ENCODE data around the gene AMMECR1. TPM values are rescaled to one million over a fixed set of nuclear protein-coding genes. Genes with fewer than 3 reads are reported as not detected.
"Not testable (repeated sequence)": the region's sequence is repeated elsewhere in the genome, so short reads cannot be mapped to it uniquely, and the experiment has no call there.

Gene AMMECR1
- total RNA-seq, 1 donor from 2014 or later: 16.1 TPM

- TF ChIP-seq, protein P1, sequence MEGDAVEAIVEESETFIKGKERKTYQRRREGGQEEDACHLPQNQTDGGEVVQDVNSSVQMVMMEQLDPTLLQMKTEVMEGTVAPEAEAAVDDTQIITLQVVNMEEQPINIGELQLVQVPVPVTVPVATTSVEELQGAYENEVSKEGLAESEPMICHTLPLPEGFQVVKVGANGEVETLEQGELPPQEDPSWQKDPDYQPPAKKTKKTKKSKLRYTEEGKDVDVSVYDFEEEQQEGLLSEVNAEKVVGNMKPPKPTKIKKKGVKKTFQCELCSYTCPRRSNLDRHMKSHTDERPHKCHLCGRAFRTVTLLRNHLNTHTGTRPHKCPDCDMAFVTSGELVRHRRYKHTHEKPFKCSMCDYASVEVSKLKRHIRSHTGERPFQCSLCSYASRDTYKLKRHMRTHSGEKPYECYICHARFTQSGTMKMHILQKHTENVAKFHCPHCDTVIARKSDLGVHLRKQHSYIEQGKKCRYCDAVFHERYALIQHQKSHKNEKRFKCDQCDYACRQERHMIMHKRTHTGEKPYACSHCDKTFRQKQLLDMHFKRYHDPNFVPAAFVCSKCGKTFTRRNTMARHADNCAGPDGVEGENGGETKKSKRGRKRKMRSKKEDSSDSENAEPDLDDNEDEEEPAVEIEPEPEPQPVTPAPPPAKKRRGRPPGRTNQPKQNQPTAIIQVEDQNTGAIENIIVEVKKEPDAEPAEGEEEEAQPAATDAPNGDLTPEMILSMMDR (IDR thresholded peaks at IDR 0.05; ENCODE audit: unreplicated experiment): no peak
- DNase-seq (ENCODE audit: low spot score): no peak
- Mint-ChIP-seq H3K4me3 (ENCODE audit: unreplicated experiment) (no peak overlapping the region), H3K9me3 (ENCODE audit: unreplicated experiment) (no peaks in the 10 kb centered on the region), H3K27ac (ENCODE audit: unreplicated experiment) (no peak overlapping the region), H3K36me3 (ENCODE audit: low read depth, unreplicated experiment) (no peaks in the 10 kb centered on the region), H3K27me3 (ENCODE audit: unreplicated experiment) (no peaks in the 10 kb centered on the region), H3K4me1 (ENCODE audit: unreplicated experiment) (no peaks in the 10 kb centered on the region)
These were observed 23.5 kb upstream of the AMMECR1 start for GRCh38 chrX:110341189-110342035.

DNA sequence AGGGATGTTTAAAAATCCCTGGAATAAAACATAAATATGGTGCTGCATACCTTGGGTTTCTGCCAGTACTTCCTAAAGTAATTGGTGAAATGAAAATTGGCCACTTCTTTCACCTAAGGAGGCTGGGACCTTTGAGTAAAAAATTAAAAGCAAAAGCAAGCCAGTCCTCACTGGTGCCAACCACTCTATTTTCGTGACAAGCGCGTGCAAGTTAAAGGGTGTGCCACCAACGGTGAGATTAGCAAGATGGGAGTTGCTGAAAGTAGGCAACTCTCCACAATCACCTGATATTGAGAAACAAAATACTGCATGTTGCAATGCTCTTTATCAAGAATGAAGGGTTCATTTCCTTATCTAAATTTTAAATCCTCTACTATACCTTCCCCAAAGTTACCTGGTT is 21.1 kb upstream of the AMMECR1 start:
- TF ChIP-seq, protein P1 (IDR thresholded peaks at IDR 0.05; ENCODE audit: unreplicated experiment): no peak
- H3K9me3 Mint-ChIP-seq (ENCODE audit: unreplicated experiment): no peaks in the 10 kb centered on the region
- no peaks in the 10 kb centered on the region for H3K27me3 Mint-ChIP-seq (ENCODE audit: unreplicated experiment)
- no peak overlapping the region for H3K27ac Mint-ChIP-seq (ENCODE audit: unreplicated experiment)
- no peak overlapping the region for H3K4me3 Mint-ChIP-seq (ENCODE audit: unreplicated experiment)
- H3K36me3 Mint-ChIP-seq (ENCODE audit: low read depth, unreplicated experiment): no peaks in the 10 kb centered on the region
- DNase-seq (ENCODE audit: low spot score): no peak
- no peaks in the 10 kb centered on the region for H3K4me1 Mint-ChIP-seq (ENCODE audit: unreplicated experiment)

DNA sequence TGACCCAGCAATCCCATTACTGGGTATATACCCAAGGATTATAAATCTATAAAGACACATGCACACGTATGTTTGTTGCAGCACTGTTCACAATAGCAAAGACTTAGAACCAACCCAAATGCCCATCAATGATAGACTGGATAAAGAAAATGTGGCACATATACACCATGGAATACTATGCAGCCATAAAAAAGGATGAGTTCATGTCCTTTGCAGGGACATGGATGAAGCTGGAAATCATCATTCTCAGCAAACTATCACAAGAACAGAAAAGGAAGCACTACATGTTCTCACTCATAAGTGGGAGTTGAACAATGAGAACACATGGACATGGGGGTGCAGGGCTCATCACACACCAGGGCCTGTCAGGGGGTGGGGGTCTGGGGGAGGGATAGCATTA is 15.6 kb upstream of the AMMECR1 start:
- not testable (repeated sequence) for H3K27me3 Mint-ChIP-seq (ENCODE audit: unreplicated experiment)

GRCh38 chrX:110331444-110332030 is 13.7 kb upstream of the AMMECR1 start:
- Mint-ChIP-seq H3K36me3 (ENCODE audit: low read depth, unreplicated experiment) (no peaks in the 10 kb centered on the region), H3K27me3 (ENCODE audit: unreplicated experiment) (no peaks in the 10 kb centered on the region), H3K27ac (ENCODE audit: unreplicated experiment) (no peak overlapping the region), H3K9me3 (ENCODE audit: unreplicated experiment) (no peaks in the 10 kb centered on the region), H3K4me1 (ENCODE audit: unreplicated experiment) (no peaks in the 10 kb centered on the region), H3K4me3 (ENCODE audit: unreplicated experiment) (no peak overlapping the region)
- no peak for DNase-seq (ENCODE audit: low spot score)
- TF ChIP-seq, protein P1 (IDR thresholded peaks at IDR 0.05; ENCODE audit: unreplicated experiment): no peak

More for the DNA sequence above, 15.6 kb upstream of the AMMECR1 start:
- H3K9me3 Mint-ChIP-seq (ENCODE audit: unreplicated experiment); H3K36me3 Mint-ChIP-seq (ENCODE audit: low read depth, unreplicated experiment); H3K27ac Mint-ChIP-seq (ENCODE audit: unreplicated experiment); H3K4me3 Mint-ChIP-seq (ENCODE audit: unreplicated experiment); H3K4me1 Mint-ChIP-seq (ENCODE audit: unreplicated experiment); DNase-seq (ENCODE audit: low spot score): not testable (repeated sequence)

- not testable (repeated sequence) for H3K9me3 Mint-ChIP-seq (ENCODE audit: unreplicated experiment); DNase-seq (ENCODE audit: low spot score); H3K4me1 Mint-ChIP-seq (ENCODE audit: unreplicated experiment); H3K27ac Mint-ChIP-seq (ENCODE audit: unreplicated experiment); H3K4me3 Mint-ChIP-seq (ENCODE audit: unreplicated experiment); H3K27me3 Mint-ChIP-seq (ENCODE audit: unreplicated experiment); H3K36me3 Mint-ChIP-seq (ENCODE audit: low read depth, unreplicated experiment)
These were observed 10.7 kb upstream of the AMMECR1 start for GRCh38 chrX:110328613-110329012.

GRCh38 chrX:110327336-110327735 is 9.5 kb upstream of the AMMECR1 start:
- Mint-ChIP-seq H3K4me1 (ENCODE audit: unreplicated experiment) (no peaks in the 10 kb centered on the region), H3K36me3 (ENCODE audit: low read depth, unreplicated experiment) (no peaks in the 10 kb centered on the region), H3K27me3 (ENCODE audit: unreplicated experiment) (no peaks in the 10 kb centered on the region), H3K9me3 (ENCODE audit: unreplicated experiment) (no peaks in the 10 kb centered on the region), H3K4me3 (ENCODE audit: unreplicated experiment) (no peak overlapping the region), H3K27ac (ENCODE audit: unreplicated experiment) (no peak overlapping the region)
- DNase-seq (ENCODE audit: low spot score): no peak
- TF ChIP-seq, protein P1 (IDR thresholded peaks at IDR 0.05; ENCODE audit: unreplicated experiment): no peak
